ENCODE data around the gene TAS2R41.

Gene TAS2R41, protein sequence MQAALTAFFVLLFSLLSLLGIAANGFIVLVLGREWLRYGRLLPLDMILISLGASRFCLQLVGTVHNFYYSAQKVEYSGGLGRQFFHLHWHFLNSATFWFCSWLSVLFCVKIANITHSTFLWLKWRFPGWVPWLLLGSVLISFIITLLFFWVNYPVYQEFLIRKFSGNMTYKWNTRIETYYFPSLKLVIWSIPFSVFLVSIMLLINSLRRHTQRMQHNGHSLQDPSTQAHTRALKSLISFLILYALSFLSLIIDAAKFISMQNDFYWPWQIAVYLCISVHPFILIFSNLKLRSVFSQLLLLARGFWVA

DNA sequence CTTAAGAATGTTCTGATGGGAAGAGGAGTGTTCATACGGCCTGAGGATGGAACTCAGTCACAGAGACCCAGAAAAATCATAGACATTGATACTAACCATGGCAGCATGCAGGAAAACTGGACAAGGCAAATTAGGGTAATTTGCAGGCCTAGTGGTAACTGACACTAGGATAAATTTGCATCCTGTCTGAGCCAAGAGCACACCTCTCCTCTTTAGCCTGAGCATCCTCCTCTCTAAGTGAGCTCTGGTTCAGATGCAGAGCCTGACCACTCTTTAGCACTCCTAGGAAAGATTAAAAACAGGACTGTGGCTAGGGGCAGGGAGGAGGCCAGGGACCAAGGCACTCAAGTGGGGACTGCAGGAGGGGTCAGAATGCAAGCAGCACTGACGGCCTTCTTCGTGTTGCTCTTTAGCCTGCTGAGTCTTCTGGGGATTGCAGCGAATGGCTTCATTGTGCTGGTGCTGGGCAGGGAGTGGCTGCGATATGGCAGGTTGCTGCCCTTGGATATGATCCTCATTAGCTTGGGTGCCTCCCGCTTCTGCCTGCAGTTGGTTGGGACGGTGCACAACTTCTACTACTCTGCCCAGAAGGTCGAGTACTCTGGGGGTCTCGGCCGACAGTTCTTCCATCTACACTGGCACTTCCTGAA, at the start of gene TAS2R41:
TAS2R41 (plus strand) TSS at position 373 of the 650 bp plus-strand sequence; CDS start at position 373, 0 bp downstream.
- DNase-seq (ENCODE audit: low read depth) = no peak

DNA sequence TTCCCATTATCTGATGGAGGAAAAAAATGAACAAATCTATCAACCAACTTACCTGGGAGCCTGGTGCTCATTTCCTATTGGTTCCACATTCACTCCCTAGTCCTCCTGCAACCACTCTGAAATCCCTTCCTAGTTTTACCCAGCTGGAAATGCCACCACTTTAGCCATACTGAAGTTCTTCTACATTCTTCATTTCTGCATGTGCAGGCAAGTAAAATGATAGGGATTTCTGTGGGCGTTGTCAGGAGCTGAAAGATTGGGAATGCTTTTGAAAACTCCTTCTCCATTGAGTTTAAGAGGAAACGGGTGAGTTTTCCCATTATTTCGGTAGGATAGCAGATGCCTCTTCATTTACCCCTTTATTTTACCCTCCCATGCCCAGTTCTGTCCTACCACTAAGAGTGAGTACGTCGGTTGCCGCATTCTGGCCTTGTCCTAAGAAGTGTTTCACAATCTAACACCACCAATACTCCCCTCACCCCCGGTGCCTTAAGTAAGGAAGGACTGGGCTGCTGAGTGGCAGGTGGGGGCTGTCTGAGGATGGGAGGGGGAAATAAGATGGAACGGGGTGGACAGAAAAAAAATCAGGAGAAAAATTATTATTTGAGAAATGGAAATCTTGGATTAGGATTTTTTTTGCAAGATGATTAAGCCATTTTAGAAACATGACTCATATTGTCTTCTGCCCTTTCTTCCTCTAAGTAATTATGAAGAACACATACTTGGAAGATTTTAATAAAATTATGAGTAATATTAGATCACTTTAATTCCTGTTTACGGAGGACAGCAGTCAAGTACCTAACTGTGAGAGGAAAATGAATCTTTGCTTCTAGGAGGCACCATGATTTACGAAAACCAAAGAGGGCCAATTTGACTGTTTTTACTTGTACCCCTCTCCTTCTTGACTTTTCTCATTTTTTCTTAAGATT, 47.6 kb upstream of the TAS2R41 start:
- DNase-seq (ENCODE audit: low read depth) = no peak

DNA sequence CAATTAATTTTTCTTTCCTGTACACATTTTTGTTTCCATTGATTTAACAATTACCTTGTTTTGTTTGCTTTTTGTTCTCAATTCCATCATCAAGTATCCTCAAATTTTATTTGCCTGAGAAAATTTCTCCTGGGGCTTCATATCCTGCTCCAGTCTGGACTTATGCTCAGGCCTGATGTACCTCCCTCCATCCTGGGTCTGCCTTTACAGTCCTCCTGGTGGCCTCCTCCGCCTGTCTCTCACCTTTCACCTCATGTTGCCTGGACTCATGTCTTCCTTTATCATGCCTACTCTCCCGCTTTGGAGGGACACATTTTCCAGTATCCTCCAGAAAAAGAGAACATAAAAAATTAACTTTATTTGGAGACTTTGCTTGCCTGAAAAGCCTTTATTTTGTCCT, 46.6 kb upstream of the TAS2R41 start:
- DNase-seq (ENCODE audit: low read depth) = no peak

DNA sequence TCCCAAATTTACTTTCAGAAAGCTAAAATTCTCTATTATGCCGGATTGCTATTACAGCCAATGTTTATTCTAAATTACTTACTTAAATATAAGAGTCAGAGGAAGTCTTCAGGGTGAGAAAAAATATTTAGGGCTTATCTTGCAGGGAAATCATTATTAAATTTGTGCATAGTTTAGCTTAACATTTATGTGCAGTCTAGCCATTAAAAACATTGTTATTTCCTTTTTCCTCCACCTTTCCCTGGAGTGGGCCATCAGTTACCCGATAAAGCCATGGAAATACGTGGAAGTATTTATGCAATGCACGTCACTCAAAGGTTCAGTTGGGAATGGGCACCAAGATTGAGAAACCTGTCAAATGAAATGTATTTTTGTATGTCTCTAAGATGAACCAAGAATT, 43.9 kb upstream of the TAS2R41 start:
- DNase-seq (ENCODE audit: low read depth) = no peak

DNA sequence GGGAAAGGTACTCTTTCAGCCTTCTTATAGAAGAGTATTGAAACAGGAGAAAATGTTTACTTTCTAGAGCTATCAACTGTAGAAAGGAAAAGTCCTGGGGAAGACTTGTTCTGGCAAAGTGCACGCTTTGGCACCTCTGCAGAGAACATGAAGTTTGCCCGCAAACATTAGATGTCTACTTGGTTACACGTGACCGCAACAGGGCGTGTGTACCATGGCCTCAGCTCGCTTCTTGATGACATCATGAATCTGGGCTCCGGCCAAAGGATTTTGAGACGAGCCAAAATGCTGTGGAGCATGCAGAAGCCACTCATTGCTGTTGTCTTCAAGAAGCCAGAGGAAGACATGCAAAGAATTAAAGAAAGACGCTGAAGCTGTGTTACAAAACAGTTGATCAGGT, 43.0 kb upstream of the TAS2R41 start:
- DNase-seq (ENCODE audit: low read depth) = no peak

DNA sequence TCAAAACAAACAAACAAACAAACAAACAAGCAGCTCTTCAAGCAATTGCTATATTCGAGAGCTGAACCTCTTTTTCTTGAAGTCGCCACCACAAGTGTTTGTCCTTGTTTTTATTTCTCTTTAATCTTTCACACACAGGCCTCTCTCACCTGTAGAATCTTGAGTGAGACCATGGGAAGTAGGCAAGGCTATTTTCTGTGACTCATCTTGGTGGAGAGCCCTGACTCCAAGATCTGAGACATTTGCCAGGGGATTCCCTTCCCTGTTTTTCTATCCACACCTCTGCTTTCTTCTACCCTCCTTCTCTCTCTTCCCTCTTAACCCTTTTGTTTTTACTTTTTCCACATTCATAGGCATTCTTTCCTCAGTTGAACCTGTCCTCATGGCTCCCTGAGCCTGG, 42.4 kb upstream of the TAS2R41 start:
- no peak for DNase-seq (ENCODE audit: low read depth)

DNA sequence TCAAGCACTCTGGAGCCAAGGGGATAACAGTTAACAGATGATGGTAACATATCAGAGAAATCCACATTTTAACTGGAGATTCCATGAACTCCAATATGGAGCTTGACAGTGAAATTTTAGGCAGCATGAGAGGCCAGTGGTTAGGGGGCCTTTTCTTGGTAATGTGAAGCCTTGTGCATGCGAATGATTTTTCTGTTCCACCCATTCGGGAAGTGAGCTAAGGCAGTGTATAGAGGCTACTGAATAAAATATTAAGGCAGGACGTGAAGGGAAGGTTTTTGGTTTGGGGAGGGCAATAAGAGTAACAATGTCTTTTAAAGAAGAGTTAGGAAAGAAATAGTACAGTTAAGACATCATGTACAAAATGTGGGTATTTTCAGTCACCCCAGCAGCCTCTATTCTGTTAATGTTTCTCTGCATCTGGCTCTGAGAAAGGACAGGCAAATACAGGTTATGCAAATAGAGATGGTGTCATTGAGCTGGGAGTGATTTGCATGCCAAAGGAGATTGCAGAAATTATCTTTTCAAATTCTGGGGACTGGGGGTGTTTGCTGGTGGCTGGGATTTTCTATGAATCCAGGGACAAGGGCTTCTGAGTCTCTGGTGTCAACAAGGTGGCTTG, 41.2 kb upstream of the TAS2R41 start:
- DNase-seq (ENCODE audit: low read depth) = no peak

DNA sequence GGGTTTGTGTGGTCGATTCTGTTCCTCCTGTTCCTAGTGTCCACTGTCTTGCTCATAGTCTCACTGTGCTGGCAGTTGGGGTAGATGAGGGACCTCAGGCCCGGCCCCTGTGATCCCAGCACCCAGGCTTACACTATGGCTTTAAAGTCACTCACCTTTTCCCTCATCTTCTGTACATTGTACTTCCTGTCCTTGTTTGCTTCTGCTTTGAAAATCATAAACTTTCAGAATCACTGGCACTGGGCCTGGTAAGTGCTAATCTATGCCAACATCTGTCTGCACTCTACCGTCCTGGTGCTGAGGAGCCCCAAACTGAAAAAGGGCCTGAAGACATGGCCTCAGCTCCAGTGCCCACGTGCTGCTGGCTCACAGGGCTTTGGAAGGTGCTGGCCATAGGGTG, 40.1 kb upstream of the TAS2R41 start:
- DNase-seq (ENCODE audit: low read depth) = no peak

DNA sequence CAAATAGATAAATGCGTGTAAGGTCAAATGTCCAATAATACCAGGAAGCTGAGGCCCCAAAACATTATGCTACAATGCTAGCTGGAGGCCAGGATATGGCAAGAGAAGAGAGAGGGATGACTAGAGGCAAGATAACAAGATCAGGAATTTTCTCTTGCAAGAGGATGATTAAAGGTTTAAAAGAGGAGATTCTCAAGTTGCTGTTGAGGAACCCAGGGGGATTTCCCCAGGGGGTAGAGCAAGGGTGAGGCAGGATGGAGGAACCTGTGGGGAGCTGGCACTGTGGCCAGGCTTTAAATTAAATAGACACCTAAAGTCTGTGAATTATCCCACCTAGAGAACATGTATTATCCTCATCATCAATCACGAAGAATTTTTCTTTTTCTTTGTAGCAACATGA, 37.8 kb upstream of the TAS2R41 start:
- no peak for DNase-seq (ENCODE audit: low read depth)

DNA sequence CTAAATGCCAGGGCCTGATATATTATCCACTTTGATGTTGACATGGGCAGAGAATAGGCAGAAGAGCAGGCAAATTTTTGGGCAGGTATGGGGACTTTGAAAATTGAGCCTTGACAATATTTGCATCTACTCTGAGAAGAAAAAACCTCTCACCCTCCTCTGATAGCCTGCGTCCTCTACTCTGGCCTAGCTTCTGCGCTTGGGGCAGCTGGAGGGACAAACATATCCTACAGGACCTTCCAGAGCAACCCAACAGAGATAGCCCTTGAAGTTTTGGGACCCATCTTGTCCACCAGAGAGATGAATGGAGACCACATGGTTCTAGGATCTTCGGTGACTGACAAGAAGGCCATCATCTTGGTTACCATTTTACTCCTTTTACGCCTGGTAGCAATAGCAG, 34.5 kb upstream of the TAS2R41 start, which contains the start of gene TAS2R60:
TAS2R60 (plus strand) TSS at position 301 of the 400 bp plus-strand sequence; CDS start at position 301, 0 bp downstream.
- DNase-seq (ENCODE audit: low read depth) = no peak

DNA sequence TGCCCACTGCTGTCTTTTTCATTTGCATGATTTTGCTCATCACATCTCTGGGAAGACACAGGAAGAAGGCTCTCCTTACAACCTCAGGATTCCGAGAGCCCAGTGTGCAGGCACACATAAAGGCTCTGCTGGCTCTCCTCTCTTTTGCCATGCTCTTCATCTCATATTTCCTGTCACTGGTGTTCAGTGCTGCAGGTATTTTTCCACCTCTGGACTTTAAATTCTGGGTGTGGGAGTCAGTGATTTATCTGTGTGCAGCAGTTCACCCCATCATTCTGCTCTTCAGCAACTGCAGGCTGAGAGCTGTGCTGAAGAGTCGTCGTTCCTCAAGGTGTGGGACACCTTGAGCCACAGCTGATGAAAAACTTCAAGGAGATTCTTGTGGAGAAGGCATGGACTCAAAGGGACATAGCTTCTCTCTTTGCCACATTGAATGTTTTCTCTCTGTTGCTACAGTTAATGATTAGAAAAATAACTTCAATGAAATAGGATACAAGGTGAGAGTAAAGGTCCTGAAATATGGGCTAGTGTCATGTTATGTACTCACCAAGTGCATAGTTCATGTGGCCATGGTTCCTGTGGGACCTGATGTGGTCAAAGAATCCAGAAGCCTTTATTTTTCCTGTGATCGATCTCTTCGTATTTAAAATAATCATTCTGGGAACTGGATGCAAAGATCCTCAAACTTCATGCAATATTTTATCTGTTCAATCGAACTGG, 33.5 kb upstream of the TAS2R41 start:
- DNase-seq (ENCODE audit: low read depth) = no peak

DNA sequence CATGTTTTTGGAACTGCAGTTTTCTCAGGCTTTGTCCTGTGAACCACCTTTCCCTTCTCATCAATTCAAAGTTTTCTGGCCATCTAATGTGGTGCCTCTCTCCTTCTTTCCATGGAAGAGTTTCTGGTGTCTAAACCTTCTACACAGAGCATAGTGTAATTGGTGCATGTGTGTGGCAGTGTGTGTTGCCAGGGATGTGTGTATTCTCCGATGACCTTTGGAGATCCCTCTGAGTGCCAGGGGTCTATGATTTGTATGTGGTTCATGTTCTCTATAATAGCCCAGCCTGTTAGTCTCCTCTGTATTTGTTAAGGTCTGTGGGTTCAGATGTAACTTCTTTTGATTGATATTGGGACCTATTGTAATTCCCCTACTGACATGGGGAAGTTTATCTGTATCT, 32.9 kb upstream of the TAS2R41 start:
- DNase-seq (ENCODE audit: low read depth) = no peak

DNA sequence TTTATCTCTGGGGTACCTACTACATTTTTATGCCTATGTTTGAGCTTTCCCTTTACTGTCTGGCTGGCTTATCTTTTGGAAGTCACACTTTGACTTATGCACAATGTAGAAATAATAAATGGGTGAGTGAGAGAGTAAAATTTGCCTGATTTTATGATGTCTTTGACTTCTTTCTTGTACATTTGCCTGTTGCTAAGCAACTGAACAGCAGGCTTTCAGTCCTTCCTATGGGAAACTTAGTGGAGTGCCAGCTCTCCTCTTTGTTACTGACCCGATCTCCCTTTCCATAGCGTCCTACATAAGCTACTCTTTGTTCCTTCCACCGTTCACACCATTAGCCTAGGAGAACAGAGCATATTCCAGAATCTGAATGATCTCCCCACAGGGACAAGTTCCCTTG, 30.2 kb upstream of the TAS2R41 start:
- no peak for DNase-seq (ENCODE audit: low read depth)

DNA sequence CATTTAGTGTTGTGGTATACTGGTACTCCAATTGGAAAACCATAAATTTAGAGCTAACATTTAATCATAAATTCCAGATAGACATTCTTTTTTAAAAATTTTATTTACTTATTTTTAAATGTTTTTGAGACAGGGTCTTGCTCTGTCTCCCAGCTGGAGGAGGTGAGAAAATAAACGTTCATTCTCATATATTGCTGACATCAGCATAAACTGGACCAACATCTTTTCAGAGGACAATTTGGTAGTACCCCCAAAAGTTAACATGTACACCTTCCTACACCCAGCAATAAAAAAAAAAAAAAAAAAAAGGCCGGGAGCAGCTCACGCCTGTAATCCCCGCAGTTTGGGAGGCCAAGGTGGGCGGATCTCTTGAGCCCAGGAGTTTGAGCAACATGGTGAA, 29.2 kb upstream of the TAS2R41 start:
- DNase-seq (ENCODE audit: low read depth) = no peak

DNA sequence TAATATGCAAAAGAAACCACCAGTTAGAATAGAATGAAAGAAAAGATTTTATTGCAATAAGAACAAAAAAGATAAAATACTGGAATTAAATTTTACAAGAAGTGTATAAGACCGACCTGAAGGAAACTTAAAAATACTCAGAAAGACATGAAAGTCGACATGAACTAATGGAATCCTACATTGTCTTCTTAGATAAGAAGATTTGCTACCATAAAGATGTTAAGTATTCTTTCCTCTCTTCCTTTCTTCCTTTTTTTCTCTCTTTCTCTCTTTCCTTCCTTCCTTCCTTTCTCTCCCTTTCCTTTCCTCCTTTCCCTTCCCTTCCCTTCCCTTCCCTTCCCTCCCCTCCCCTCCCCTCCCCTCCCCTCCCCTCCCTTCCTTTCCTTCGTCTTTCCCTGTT, 27.9 kb upstream of the TAS2R41 start:
- no peak for DNase-seq (ENCODE audit: low read depth)

DNA sequence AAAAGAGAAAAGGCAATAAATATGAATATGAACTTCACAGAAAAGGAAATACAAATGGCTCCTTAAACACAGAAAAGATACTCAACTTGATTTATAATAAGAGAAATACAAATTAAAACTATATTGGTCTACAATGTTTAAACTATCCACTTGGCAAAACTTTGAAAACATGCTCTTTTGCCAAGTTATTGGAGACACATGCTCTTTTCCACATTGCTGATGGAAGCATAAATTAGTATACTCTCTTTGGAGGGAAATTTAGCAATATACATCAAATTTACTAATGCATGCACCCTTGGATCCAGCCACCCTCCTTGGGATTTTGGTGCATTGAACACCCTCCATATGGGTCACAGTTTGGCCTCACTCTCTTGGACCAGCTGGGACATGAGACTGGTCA, 26.6 kb upstream of the TAS2R41 start:
- no peak for DNase-seq (ENCODE audit: low read depth)

DNA sequence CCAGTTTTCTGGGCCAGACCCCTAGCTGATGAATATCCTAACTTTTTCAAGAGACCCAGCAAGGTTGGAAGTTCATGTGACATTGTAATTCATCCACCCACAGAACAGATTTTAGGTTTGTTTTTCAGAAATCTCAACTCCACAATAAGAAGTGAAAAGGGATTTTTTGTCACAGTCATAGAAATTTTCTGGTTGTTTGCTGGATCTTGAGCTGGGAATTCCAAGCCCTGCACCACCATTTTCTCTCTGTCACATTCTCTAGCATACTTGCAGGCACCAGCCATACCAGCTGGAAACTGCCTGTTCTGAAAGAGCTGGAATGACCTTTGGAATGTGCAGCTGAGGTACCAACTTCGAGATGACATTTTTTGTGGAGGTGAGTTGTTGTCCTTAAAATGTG, 25.9 kb upstream of the TAS2R41 start:
- no peak for DNase-seq (ENCODE audit: low read depth)

DNA sequence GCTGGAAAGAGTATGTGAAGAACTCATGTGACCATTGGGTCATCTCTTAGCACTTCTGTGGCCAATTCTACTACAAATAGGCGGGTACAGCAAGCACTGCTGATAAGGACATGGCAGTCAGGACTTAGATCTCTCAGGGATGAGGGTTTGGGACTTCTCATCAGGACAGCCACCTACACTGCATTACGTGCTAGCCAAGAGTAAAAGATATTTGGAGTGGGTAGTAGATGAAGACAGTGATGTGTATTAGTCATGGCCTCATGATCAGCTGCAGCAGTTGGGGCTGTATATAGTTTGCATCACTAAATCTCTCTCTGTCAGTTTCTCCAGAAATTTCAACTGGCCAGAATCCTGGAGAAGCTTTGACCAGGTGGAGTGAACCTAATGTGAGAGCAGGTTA, 25.2 kb upstream of the TAS2R41 start:
- no peak for DNase-seq (ENCODE audit: low read depth)

DNA sequence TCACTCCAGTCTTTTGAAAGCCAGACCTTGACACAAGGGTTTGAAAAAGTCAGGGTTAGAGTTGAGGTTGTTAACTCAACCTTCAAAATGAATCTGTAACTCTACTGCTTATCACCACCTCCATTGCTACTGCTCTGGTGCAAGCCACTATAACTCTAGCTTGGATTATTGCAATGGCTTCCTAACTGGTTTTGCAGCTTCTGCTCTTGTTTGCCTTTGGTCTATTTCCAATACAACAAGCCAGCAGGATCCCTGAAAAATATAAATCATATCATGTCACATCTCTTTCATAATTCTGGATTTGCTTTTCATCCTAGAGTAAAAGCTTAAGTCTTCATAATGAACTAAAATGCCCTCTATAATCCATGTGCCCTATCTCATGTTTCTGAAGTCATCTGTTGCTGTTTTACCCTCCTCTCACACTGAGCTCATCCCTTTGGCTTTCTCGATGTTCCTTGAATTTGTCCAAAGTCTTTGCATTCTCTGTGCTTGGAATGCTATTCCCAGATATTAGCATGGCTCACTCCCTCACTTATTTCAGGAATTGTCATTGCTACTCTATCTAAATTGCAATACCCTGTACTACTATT, 23.5 kb upstream of the TAS2R41 start:
- DNase-seq (ENCODE audit: low read depth) = no peak

DNA sequence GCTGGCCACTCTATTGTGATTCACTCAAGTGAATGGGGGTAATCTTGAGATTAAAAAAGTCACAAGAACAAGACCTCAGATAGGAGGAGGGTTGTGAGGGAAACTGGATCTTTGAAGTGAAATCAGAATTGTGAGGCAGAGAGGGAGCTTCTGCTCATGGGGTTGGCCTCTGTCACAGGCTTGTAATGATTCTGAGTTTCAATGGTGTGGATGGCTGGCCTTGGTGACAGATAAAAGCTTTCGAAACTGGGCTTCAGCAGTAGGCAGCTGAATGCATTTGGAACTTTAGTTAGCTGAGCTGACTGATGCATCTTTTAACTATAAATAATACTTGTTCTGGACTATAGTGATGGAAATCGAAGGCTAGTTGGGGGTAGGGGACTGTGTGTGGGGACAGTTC, 22.2 kb upstream of the TAS2R41 start:
- no peak for DNase-seq (ENCODE audit: low read depth)

DNA sequence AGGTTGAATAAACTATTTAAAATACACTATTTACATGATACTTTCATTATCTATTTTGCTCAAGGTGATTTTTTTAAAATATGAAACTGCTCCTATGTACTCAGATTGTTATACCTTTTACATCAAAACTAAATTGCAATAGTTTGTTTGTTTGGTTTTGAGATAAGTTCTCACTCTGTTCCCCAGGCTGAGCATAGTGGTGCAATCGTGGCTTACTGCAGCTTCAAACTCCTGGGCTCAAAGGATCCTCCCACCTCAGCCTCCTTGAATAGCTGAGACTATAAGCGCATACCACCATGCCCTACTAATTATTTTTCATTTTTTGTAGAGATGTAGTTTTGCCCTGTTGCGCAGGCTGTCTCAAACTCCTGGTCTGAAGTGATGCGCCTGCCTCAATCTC, 21.7 kb upstream of the TAS2R41 start:
- DNase-seq (ENCODE audit: low read depth) = no peak

Measured in activated T-helper 9 cell treated with anti-CD3 and anti-CD28 coated beads, Interleukin-2, amount 50 U/mL, for 16 hours (primary cell).